COLO668 (cell line): ENCODE results near the gene GATAD2B.
"Not testable (repeated sequence)": the region's sequence is repeated elsewhere in the genome, so short reads cannot be mapped to it uniquely, and the experiment has no call there.

Experiments used
- DNase-seq: peaks from one replicate; lab custom pipeline; 2025; ENCODE audit not compliant: unreplicated experiment; lab: John Stamatoyannopoulos, UW

Gene GATAD2B

GRCh38 chr1:153899509-153899908 lies 23.3 kb downstream of the GATAD2B start:
- no peak for DNase-seq

- DNase-seq, result not testable (repeated sequence)
Measured at GRCh38 chr1:153895866-153896265, 26.9 kb downstream of the GATAD2B start.

- not testable (repeated sequence) for DNase-seq
Measured at GRCh38 chr1:153891042-153891441, 31.7 kb downstream of the GATAD2B start.

- DNase-seq, result no peak
Measured at GRCh38 chr1:153888533-153888932, 34.2 kb downstream of the GATAD2B start.

GRCh38 chr1:153886127-153886526 lies 36.6 kb downstream of the GATAD2B start:
- DNase-seq, result no peak

GRCh38 chr1:153883223-153883622 lies 39.5 kb downstream of the GATAD2B start:
- no peak for DNase-seq

DNA sequence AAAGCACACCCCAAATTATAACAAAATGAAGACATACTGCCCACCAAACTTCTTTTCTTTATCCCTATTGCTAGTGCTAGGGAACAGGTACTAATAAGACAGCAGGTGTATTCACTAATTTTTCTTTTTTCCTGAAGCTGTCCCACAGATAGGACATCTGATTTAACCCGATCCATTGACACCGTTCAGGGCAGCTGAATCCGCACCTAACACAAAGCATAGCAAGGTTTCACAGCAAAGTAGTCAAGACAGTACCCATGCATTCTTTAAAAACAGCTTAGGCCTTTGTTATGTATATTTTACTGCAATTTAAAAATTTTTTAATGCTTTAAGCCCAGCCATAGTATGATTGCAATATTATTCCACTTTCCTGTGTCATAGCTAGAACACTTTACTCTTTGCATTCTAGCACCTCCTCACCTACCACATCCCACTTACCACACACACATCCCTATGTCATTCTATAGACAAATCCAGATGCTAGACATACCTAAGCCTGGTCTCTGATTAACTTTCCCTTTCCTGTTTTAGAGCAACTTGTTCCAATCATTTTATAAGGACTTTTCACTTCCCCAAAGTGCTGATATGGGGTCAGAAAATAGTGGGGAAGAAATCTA lies 40.4 kb downstream of the GATAD2B start:
- no peak for DNase-seq

- DNase-seq, result no peak
Measured at GRCh38 chr1:153881751-153882150, 41.0 kb downstream of the GATAD2B start.

- peak; percentile 98 for DNase-seq
Measured at GRCh38 chr1:153880962-153881361, 41.8 kb downstream of the GATAD2B start.

GRCh38 chr1:153880024-153880423 lies 42.7 kb downstream of the GATAD2B start:
- no peak for DNase-seq

- DNase-seq, result no peak
Measured at GRCh38 chr1:153877112-153877511, 45.7 kb downstream of the GATAD2B start.

DNA sequence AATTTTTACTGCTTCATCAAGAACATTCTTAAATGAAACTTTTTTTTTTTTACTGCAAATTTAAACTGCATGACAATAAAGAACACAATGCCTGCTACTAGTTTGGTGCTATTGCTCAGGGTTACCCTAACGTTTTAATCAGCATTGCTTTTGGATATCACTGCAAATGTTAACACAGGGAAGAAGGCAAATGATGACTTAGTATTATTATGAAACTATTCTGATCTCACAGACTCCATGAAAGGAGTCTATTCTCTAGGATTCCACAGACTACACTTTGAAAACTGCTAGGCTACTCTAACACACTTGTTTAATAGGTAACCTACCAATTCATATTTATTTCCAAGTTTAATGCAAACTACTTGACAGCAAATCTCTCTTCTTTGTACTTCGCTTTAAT lies 49.8 kb downstream of the GATAD2B start:
- DNase-seq, result no peak

DNA sequence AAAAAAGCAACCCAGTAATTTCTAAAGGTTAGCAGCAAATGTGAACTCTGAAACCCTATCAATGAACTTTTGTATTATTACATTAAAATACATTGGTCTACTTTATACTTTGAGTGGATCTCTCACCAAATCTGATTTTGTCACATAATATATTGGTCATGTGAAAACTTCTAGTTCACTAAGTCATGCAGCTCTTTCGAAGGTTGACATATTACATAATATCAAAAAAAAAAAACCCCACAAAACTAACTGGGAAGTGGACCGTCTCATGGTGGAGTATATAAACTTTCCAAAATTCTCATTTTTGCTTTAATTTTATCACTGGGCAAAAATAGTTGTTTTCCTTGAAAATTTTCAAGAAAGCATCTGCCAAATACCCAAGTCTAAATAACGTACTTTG lies 50.4 kb downstream of the GATAD2B start:
- DNase-seq, result no peak

DNA sequence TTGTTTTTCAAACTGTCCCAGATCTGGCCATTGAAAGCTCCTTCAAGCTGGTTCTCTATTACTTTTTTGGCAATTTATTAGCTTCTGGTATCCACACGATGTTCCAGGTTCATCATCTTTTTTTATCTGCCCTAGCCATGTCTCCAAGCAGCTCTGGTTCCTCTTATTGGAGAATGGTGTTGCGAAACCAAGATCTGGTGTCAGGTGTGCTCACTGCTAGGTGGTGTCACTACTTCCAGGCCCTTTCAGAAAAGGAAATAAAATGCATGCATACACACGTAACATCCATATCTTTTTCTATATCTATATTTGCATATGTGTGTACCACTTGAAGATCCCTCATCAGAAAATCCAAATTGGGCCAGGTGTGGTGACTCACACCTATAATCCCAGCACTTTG lies 53.3 kb downstream of the GATAD2B start:
- DNase-seq, result no peak

- no peak for DNase-seq
Measured at GRCh38 chr1:153866045-153866850, 56.5 kb downstream of the GATAD2B start.

DNA sequence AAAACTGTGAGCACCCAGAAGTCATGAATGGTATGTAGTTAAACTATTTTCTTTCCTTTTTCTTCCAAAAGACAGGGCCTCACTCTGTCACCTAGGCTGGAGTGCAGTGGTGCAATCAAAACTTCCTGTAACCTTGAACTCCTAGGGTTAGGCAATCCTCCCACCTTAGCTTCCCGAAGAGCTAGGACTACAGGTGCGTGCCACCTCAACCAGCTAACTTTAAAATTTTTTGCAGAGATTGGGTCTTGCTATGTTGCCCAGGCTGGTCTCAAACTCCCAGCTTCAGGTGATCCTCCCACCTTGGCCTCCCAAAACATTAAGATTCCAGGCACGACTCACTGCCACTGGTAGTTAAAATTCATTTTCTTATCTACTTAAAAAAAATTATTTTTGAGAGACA lies 62.5 kb downstream of the GATAD2B start:
- DNase-seq, result no peak

DNA sequence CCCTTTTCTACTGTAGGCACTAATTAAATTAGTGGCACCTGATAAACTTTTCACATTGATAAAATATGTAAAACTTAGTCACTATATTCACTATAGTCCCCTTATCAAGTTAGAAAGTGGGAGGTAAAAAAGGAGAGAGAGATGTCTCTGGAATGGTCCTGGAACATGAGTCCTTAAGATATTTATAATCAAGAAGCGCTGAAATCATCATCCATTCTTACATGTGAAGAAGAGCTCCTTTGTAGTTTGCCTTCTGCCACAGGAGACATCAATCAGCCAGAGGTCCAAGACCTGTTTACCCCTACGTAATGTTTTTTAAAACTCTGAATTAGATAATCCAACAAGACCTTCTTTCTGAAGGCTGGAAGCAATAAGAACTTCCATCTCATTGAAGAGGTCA lies 65.3 kb downstream of the GATAD2B start:
- no peak for DNase-seq

DNA sequence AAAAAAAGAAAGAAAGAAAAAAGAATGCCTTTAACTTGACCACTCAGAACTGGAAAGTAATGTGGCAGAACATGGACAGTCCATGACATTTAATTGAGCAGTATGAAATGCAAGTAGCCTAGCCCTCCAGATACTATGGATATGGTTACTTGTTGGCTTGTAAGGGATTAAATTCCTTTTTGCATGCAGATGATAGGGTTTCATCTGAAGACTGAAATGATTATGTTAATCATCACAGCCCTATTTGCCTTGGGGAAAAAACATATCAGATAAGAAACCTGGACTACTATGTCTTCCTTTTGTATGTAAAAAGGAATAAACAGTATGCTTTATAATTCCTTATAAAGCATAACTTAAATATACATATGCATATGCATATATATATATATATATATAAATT lies 66.0 kb downstream of the GATAD2B start:
- no peak for DNase-seq

- DNase-seq, result no peak
Measured at GRCh38 chr1:153852170-153852569, 70.6 kb downstream of the GATAD2B start.

GRCh38 chr1:153849487-153850185 lies 73.1 kb downstream of the GATAD2B start:
- no peak for DNase-seq

- DNase-seq, result no peak
Measured at GRCh38 chr1:153848805-153849204, 74.0 kb downstream of the GATAD2B start.

DNA sequence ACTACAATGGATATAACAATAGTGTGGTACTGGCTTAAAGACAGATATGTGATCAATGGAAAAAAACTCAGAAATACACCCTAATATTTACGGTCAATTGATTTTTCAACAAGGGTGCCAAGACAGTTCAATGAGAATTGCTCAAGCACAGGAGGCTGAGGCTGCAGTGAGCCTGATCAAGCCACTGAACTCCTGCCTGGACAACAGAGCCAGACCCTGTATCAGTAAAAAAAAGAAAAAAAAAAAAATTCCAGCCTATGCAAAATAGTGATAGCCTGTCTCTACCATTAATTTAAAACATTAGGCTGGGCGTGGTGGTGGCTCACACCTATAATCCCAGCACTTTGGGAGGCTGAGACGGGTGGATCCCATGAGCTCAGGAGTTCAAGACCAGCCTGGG lies 77.6 kb downstream of the GATAD2B start:
- no peak for DNase-seq
